Endothelial cell of umbilical vein (primary cell): ENCODE data around the gene CCBE1. TPM values are rescaled to one million over a fixed set of nuclear protein-coding genes. Genes with fewer than 3 reads are reported as not detected.

Experiments used
- BruUV-seq: library from RNA; stranded (reverse); fragments of 400-500 nt; replicated peaks from 2 replicates; lab custom pipeline; 2021; lab: Mats Ljungman, UMichigan
- CTCF ChIA-PET: fragments of 300-600, 350-600 bp; sonication (Branson Sonifier 250); formaldehyde crosslinking; loops from one replicate; lab custom pipeline; 2021; ENCODE audit warnings: antibody characterized with exemption, inconsistent platforms; lab: Charles Lee
- POLR2A ChIA-PET: fragments of 300-600, 350-600 bp; sonication (Branson Sonifier 250); formaldehyde crosslinking; loops from one replicate; lab custom pipeline; 2021; ENCODE audit warnings: antibody characterized with exemption, inconsistent platforms; lab: Charles Lee
- DNase-seq: peaks from one replicate; pipeline ENCODE4 v3.0.0-alpha.2; 2011; ENCODE audit warnings: low read depth, low spot score
- FAIRE-seq: peaks from 2 replicates; lab custom pipeline; 2011; peaks lifted over from hg19 to GRCh38; lab: Jason Lieb, UNC
- H2AFZ ChIP-seq: 2 replicates; pipeline ENCODE4 v1.6.0; 2012; ENCODE audit warnings: low read depth, low read length, control low read depth, inconsistent platforms
- H3K27ac ChIP-seq: 2 replicates; pipeline ENCODE4 v1.5.1; 2011; ENCODE audit warnings: low read depth, mild to moderate bottlenecking, control low read depth, low read length, moderate library complexity; ENCODE audit not compliant: insufficient read depth
- H3K27me3 ChIP-seq, 2 experiments: 2 replicates each; pipeline versions ENCODE4 v1.6.0 to v1.6.1; 2011; ENCODE audit warnings: low read length in 2 of 2, mixed read lengths in 1 of 2; ENCODE audit not compliant: control insufficient read depth in 2 of 2, insufficient read depth in 2 of 2
- H3K36me3 ChIP-seq, 2 experiments: 2 replicates in 1 of 2; 3 replicates in 1 of 2; pipeline ENCODE4 v1.5.1; 2011; ENCODE audit warnings: low read length in 2 of 2, mild to moderate bottlenecking in 1 of 2, moderate library complexity in 1 of 2; ENCODE audit not compliant: control insufficient read depth in 2 of 2, insufficient read depth in 2 of 2; ENCODE audit errors: extremely low read depth in 1 of 2
- H3K4me1 ChIP-seq: 3 replicates; pipeline ENCODE4 v1.5.1; 2011; ENCODE audit warnings: mild to moderate bottlenecking, low read length; ENCODE audit not compliant: control insufficient read depth, insufficient read depth; ENCODE audit errors: extremely low read depth
- H3K4me2 ChIP-seq: 2 replicates; pipeline ENCODE4 v1.6.1; 2011; ENCODE audit warnings: low read length, control low read depth, mixed read lengths; ENCODE audit not compliant: insufficient read depth
- H3K4me3 ChIP-seq, 3 experiments: fragments of 200-600 bp in 1 of 3; sonication (generic), shearing (Covaris generic) in 1 of 3; replicated peaks in 1 of 3; 2 replicates each; pipeline ENCODE4 v1.5.1; 2011 to 2016; ENCODE audit warnings: control low read depth in 3 of 3, low read length in 3 of 3, mild to moderate bottlenecking in 2 of 3, inconsistent platforms in 1 of 3, low read depth in 1 of 3, moderate library complexity in 1 of 3; ENCODE audit not compliant: insufficient read depth in 1 of 3
- H3K79me2 ChIP-seq: 2 replicates; pipeline ENCODE4 v1.6.0; 2012; ENCODE audit warnings: low read length, inconsistent platforms; ENCODE audit not compliant: control insufficient read depth, insufficient read depth
- H3K9ac ChIP-seq: replicated peaks from 2 replicates; pipeline ENCODE3; 2011; ENCODE audit warnings: low read length, control low read depth; ENCODE audit not compliant: insufficient read depth; ENCODE audit errors: extremely low read depth
- H3K9me1 ChIP-seq: replicated peaks from 3 replicates; pipeline ENCODE4 v1.6.0; 2011; ENCODE audit warnings: mild to moderate bottlenecking, low read length; ENCODE audit not compliant: control insufficient read depth, insufficient read depth; ENCODE audit errors: extremely low read depth
- H3K9me3 ChIP-seq: replicated peaks from 2 replicates; pipeline ENCODE4 v1.5.1; 2012; ENCODE audit warnings: low read length, inconsistent platforms; ENCODE audit not compliant: control insufficient read depth, insufficient read depth
- H4K20me1 ChIP-seq: replicated peaks from 2 replicates; pipeline ENCODE3; 2011; ENCODE audit warnings: mild to moderate bottlenecking, low read length; ENCODE audit not compliant: control insufficient read depth, insufficient read depth; ENCODE audit errors: extremely low read depth
- CTCF ChIP-seq, 2 donors: IDR thresholded peaks; 1 replicate in 1 of 2; 2 replicates in 1 of 2; pipeline ENCODE4 v1.5.1; 2011; ENCODE audit warnings: low read length in 2 of 2, mild to moderate bottlenecking in 2 of 2, moderate library complexity in 2 of 2, control low read depth in 1 of 2, inconsistent platforms in 1 of 2, low read depth in 1 of 2; ENCODE audit not compliant: insufficient read depth in 1 of 2; ENCODE audit errors: extremely low read depth in 1 of 2
- EZH2 ChIP-seq: IDR thresholded peaks from 2 replicates; pipeline ENCODE4 v1.6.1; 2012; ENCODE audit warnings: borderline replicate concordance, low read depth, mild to moderate bottlenecking, moderate library complexity, low read length, inconsistent platforms; ENCODE audit not compliant: severe bottlenecking
- FOS ChIP-seq: IDR thresholded peaks from 2 replicates; pipeline ENCODE4 v1.6.1; 2011; ENCODE audit warnings: mild to moderate bottlenecking, low read length, moderate library complexity, borderline replicate concordance; ENCODE audit not compliant: insufficient read depth
- GATA2 ChIP-seq: IDR thresholded peaks from 2 replicates; pipeline ENCODE4 v1.7.0; 2011; ENCODE audit warnings: low read depth, mild to moderate bottlenecking, moderate library complexity, mixed read lengths, low read length; ENCODE audit not compliant: insufficient read length, insufficient read depth
- JUN ChIP-seq: IDR thresholded peaks from 2 replicates; pipeline ENCODE4 v1.6.1; 2011; ENCODE audit warnings: borderline replicate concordance, low read depth; ENCODE audit not compliant: insufficient read length, insufficient read depth
- MAX ChIP-seq: IDR thresholded peaks from 2 replicates; pipeline ENCODE4 v1.6.1; 2011; ENCODE audit not compliant: insufficient read depth, insufficient read length
- MYC ChIP-seq: IDR thresholded peaks from one replicate; pipeline ENCODE4 v1.6.1; 2011; ENCODE audit warnings: mild to moderate bottlenecking, low read depth, low read length
- POLR2A ChIP-seq: IDR thresholded peaks from 2 replicates; pipeline ENCODE4 v1.6.1; 2012; ENCODE audit warnings: low read depth, mild to moderate bottlenecking, control low read depth, low read length
- POLR2AphosphoS5 ChIP-seq: IDR thresholded peaks from 2 replicates; pipeline ENCODE4 v1.6.1; 2012; ENCODE audit warnings: low read depth, mild to moderate bottlenecking, control low read depth, low read length, moderate library complexity; ENCODE audit not compliant: insufficient read depth
- dilution Hi-C: fragments of 300-500 bp; cut with MboI; formaldehyde crosslinking; loops from one replicate; pipeline ENCODE4 v1.15.0; 2019; ENCODE audit warnings: low sequenced_read_pairs; ENCODE audit not compliant: extremely low pct_ligation_motif_present
- intact Hi-C: fragments of 100-400 bp; cut with micrococcal nuclease; formaldehyde crosslinking; loops from one replicate; pipeline ENCODE4 v1.10.0; 2022
- polyA plus RNA-seq, 4 experiments: library from polyadenylated mRNA; depleted of rRNA in 3 of 4; stranded (reverse) in 3 of 4; unstranded in 1 of 4; fragments of >200 nt; gene quantifications; 2 replicates each; pipeline versions ENCODE4 v1.2.1 to v1.2.3, GENCODE V29; 2011 to 2012; ENCODE audit warnings: missing spikeins in 1 of 4
- total RNA-seq: library from RNA; stranded (reverse); gene quantifications from 2 replicates; pipeline ENCODE4 v1.2.3, GENCODE V29; 2021

CCBE1 gene
- total and polyA plus RNA-seq, 2 donors (not counting 3 experiments of a cell fraction or from before 2014, with no cell fraction given), result 0.04 TPM; not detected in 1

- Histone ChIP-seq H3K9me3 (no peaks in the 10 kb centered on the region), H3K79me2 (no peaks in the 10 kb centered on the region), H3K36me3 (no peaks in the 10 kb centered on the region), H3K27ac (no peak overlapping the region), H3K4me2 (no peak overlapping the region), H3K27me3 (no peaks in the 10 kb centered on the region), H2AFZ (no peak overlapping the region), H4K20me1 (no peaks in the 10 kb centered on the region), H3K9ac (no peak overlapping the region), H3K9me1 (no peaks in the 10 kb centered on the region), H3K4me3 (no peak overlapping the region), H3K4me1 (no peaks in the 10 kb centered on the region)
- ChIA-PET CTCF (interaction anchor here (1.3 to 1.8 kb wide), 3 partner anchors 14 to 75 kb away, joined by 4 to 6 read pairs (median 4); no protein-coding TSS in a partner anchor), POLR2A (no interaction called here)
- intact Hi-C loops (no loop called here), dilution Hi-C loops (no loop called here)
- FAIRE-seq, result no peak
- no TSS peak for BruUV-seq
- no peak for DNase-seq
- TF ChIP-seq CTCF (IDR thresholded peaks at IDR 0.05; ENCODE audit: extremely low read depth in 1 of 2, insufficient read depth in 1 of 2, low read depth in 1 of 2, low read length in 2 of 2) (no peak), GATA2 (no peak), POLR2A (no peak), MYC (no peak), FOS (no peak), POLR2AphosphoS5 (no peak), JUN (no peak), MAX (no peak), EZH2 (no peak)
Measured at GRCh38 chr18:59555995-59556659, 141.1 kb downstream of the CCBE1 start.
